ENCODE data around the gene SERPINI1. TPM values are rescaled to one million over a fixed set of nuclear protein-coding genes. Genes with fewer than 3 reads are reported as not detected.

SERPINI1 gene
- total RNA-seq, 4 donors from 2014 or later, result 0.79 to 1.5 TPM; not detected in 2

DNA sequence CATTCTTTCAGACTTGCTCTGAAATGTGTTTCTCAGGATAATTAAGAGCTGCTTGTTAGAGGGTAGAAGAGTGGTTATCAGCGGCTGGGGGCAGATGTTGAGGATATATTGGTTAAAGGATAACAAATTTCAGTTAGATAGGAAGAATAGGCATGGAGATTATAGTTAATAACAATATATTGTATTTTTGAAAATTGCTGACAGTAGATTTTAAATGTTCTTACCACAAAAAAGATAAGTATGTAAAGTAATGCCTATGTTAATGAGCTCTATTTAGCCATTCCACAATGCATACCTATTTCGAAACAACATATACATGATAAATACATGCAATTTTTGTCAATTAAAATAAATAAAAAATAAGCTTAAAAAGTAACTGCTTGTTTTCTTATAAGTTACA lies 123.3 kb downstream of the SERPINI1 start:
- no peaks in the 10 kb centered on the region for H3K36me3 ChIP-seq
- WGBS, 2 donors (ENCODE audit: low coverage in 1 of 2), result 85 to 88% methylated on average over 2 of the region's 2 CpGs
- no peaks in the 10 kb centered on the region for H3K27me3 ChIP-seq
- TF ChIP-seq CTCF (IDR thresholded peaks at IDR 0.05) (no peak), POLR2A (IDR thresholded peaks at IDR 0.05) (no peak), EP300 (IDR thresholded peaks at IDR 0.05; ENCODE audit: low read depth) (no peak), POLR2AphosphoS5 (IDR thresholded peaks at IDR 0.05) (no peak)
- H3K4me1 ChIP-seq, result no peaks in the 10 kb centered on the region
- no peak overlapping the region for H3K27ac ChIP-seq
- in situ Hi-C loops (cut with MboI; ENCODE audit: low pct_ligation_motif_present in 1 of 4, low pct_unique_long_range_greater_than_20kb in 1 of 4, low sequenced_read_pairs in 3 of 4) (no loop called here), intact Hi-C loops (cut with DNase I; ENCODE audit: low total_unique reads) (no loop called here)
- no peak for DNase-seq
- H3K9me3 ChIP-seq, result no peaks in the 10 kb centered on the region
- H3K4me3 ChIP-seq, result no peak overlapping the region

- TF ChIP-seq POLR2AphosphoS5 (IDR thresholded peaks at IDR 0.05), result no peak
- no peak for TF ChIP-seq EP300 (IDR thresholded peaks at IDR 0.05; ENCODE audit: low read depth)
- TF ChIP-seq POLR2A (IDR thresholded peaks at IDR 0.05), result no peak
- TF ChIP-seq CTCF (IDR thresholded peaks at IDR 0.05), result no peak
- WGBS, 2 donors (ENCODE audit: low coverage in 1 of 2), result 75 to 100% methylated on average over 1 of the region's 1 CpG
- in situ Hi-C loops (cut with MboI; ENCODE audit: low pct_ligation_motif_present in 1 of 4, low pct_unique_long_range_greater_than_20kb in 1 of 4, low sequenced_read_pairs in 3 of 4) (no loop called here), intact Hi-C loops (cut with DNase I; ENCODE audit: low total_unique reads) (no loop called here)
- Histone ChIP-seq H3K27ac (no peak overlapping the region), H3K9me3 (no peaks in the 10 kb centered on the region), H3K27me3 (no peaks in the 10 kb centered on the region), H3K36me3 (no peaks in the 10 kb centered on the region), H3K4me3 (no peak overlapping the region), H3K4me1 (no peaks in the 10 kb centered on the region)
- no peak for DNase-seq
Measured at GRCh38 chr3:167859610-167860009, 124.1 kb downstream of the SERPINI1 start.

DNA sequence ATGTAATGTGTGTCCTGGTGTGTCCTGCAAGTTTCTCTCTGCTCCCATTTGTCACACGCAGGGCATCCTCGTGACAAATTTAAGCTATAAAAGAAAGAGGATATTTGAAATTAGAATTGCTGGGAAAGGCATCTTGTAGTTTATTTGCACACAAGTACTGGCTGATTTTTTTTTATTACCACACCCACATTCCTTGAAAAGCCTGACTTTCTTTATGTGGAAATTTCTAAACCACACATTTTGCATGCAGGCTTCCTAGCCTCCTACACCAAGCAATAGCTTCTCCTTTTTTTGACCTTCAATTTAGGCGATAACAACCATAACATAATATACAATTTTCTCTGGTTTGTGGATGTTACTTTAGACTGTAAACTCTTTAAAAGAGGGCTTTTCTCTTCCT lies 126.1 kb downstream of the SERPINI1 start:
- 43 to 63% methylated on average over 3 of the region's 3 CpGs for WGBS, 2 donors (ENCODE audit: low coverage in 1 of 2)

GRCh38 chr3:167862104-167862730 lies 126.7 kb downstream of the SERPINI1 start:
- Histone ChIP-seq H3K27me3 (no peaks in the 10 kb centered on the region), H3K4me3 (no peak overlapping the region), H3K36me3 (no peaks in the 10 kb centered on the region), H3K27ac (no peak overlapping the region), H3K4me1 (no peaks in the 10 kb centered on the region), H3K9me3 (no peaks in the 10 kb centered on the region)
- intact Hi-C loops (cut with DNase I; ENCODE audit: low total_unique reads) (no loop called here), in situ Hi-C loops (cut with MboI; ENCODE audit: low pct_ligation_motif_present in 1 of 4, low pct_unique_long_range_greater_than_20kb in 1 of 4, low sequenced_read_pairs in 3 of 4) (no loop called here)
- 63 to 65% methylated on average over 6 of the region's 6 CpGs for WGBS, 2 donors (ENCODE audit: low coverage in 1 of 2)
- TF ChIP-seq POLR2A (IDR thresholded peaks at IDR 0.05), result no peak
- no peak for TF ChIP-seq EP300 (IDR thresholded peaks at IDR 0.05; ENCODE audit: low read depth)
- TF ChIP-seq CTCF (IDR thresholded peaks at IDR 0.05), result no peak
- no peak for DNase-seq

More for the DNA sequence above, 126.1 kb downstream of the SERPINI1 start:
- intact Hi-C loops (cut with DNase I; ENCODE audit: low total_unique reads), result no loop called here
- Histone ChIP-seq H3K27ac (no peak overlapping the region), H3K4me1 (no peaks in the 10 kb centered on the region), H3K4me3 (no peak overlapping the region), H3K9me3 (no peaks in the 10 kb centered on the region), H3K27me3 (no peaks in the 10 kb centered on the region), H3K36me3 (no peaks in the 10 kb centered on the region)
- TF ChIP-seq POLR2AphosphoS5 (IDR thresholded peaks at IDR 0.05) (no peak), POLR2A (IDR thresholded peaks at IDR 0.05) (no peak), CTCF (IDR thresholded peaks at IDR 0.05) (no peak), EP300 (IDR thresholded peaks at IDR 0.05; ENCODE audit: low read depth) (no peak)
- no peak for DNase-seq
- in situ Hi-C loops (cut with MboI; ENCODE audit: low pct_ligation_motif_present in 1 of 4, low pct_unique_long_range_greater_than_20kb in 1 of 4, low sequenced_read_pairs in 3 of 4), result no loop called here
